Measurements from ENCODE around the gene THEMIS.
A peak's percentile ranks its signal among the peaks of the same experiment; 100 is the strongest.
"Not testable (repeated sequence)": the region's sequence is repeated elsewhere in the genome, so short reads cannot be mapped to it uniquely, and the experiment has no call there.

Gene THEMIS, protein sequence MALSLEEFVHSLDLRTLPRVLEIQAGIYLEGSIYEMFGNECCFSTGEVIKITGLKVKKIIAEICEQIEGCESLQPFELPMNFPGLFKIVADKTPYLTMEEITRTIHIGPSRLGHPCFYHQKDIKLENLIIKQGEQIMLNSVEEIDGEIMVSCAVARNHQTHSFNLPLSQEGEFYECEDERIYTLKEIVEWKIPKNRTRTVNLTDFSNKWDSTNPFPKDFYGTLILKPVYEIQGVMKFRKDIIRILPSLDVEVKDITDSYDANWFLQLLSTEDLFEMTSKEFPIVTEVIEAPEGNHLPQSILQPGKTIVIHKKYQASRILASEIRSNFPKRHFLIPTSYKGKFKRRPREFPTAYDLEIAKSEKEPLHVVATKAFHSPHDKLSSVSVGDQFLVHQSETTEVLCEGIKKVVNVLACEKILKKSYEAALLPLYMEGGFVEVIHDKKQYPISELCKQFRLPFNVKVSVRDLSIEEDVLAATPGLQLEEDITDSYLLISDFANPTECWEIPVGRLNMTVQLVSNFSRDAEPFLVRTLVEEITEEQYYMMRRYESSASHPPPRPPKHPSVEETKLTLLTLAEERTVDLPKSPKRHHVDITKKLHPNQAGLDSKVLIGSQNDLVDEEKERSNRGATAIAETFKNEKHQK

DNA sequence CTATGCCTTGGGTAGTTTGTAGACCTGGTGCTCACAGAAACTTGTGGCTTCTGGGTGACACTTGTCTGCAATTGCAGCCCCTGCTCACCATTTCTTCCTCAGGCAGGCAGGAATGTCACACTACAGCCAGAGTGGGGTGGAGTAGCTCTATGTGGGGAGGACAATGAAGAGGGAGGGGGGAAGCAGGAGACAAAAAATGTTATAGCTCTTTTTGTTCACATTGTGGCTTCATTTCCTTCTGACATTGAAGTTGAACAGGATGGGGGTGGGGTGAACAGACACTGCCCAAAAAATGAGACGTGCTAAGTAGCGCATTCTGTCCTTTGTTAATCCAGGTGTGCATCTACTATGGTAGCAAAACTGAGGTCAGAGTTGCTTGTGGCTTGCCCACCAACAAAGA is at the start of gene THEMIS:
TSS of gene THEMIS (minus strand) at position 124 of the 400 bp plus-strand sequence. CDS start 126 bp downstream, outside the sequence.
- Mint-ChIP-seq H3K4me1 (ENCODE audit: low read depth) (peaks cover 67% of the 10 kb centered on the region), H3K27ac (peak within 1 kb of the TSS; percentile 99), H3K4me3 (peak within 1 kb of the TSS; percentile 93), H3K9me3 (ENCODE audit: low read depth) (peaks cover 5% of the 10 kb centered on the region), H3K27me3 (no peaks in the 10 kb centered on the region), H3K36me3 (peaks cover 7% of the 10 kb centered on the region)

GRCh38 chr6:127949251-127949650 is 48.4 kb upstream of the THEMIS start:
- H3K27ac Mint-ChIP-seq: peak overlapping the region; percentile 1
- no peak overlapping the region for H3K4me3 Mint-ChIP-seq
- H3K4me1 Mint-ChIP-seq (ENCODE audit: low read depth): peaks cover 80% of the 10 kb centered on the region
- peaks cover 12% of the 10 kb centered on the region for H3K36me3 Mint-ChIP-seq
- peaks cover 11% of the 10 kb centered on the region for H3K9me3 Mint-ChIP-seq (ENCODE audit: low read depth)
- H3K27me3 Mint-ChIP-seq: no peaks in the 10 kb centered on the region

DNA sequence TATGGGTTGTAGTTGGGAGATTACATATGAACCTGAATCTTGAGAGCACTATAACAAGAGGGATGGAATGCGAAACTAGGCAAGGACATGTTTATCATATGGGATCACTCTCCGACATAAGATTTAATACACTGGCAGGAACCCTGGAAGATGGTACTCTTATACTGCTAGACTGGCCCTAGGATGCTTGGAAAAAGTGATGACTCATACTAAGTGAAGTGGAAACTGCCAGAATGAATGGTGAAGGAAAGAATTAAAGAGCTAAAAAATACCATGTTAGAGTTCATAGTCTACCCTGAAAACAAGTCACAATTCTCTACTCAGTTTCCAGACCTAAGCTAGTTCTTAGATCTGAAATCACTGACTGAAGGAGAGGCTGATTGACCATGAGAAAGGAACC is 45.5 kb upstream of the THEMIS start:
- Mint-ChIP-seq H3K27ac (peak overlapping the region; percentile 68), H3K4me3 (no peak overlapping the region), H3K27me3 (no peaks in the 10 kb centered on the region), H3K9me3 (ENCODE audit: low read depth) (peaks cover 11% of the 10 kb centered on the region), H3K4me1 (ENCODE audit: low read depth) (peaks cover 76% of the 10 kb centered on the region), H3K36me3 (peaks cover 12% of the 10 kb centered on the region)

GRCh38 chr6:127945434-127946097 is 44.7 kb upstream of the THEMIS start:
- Mint-ChIP-seq H3K27ac (peak overlapping the region; percentile 68), H3K27me3 (no peaks in the 10 kb centered on the region), H3K9me3 (ENCODE audit: low read depth) (peaks cover 11% of the 10 kb centered on the region), H3K36me3 (peaks cover 12% of the 10 kb centered on the region), H3K4me3 (no peak overlapping the region), H3K4me1 (ENCODE audit: low read depth) (peaks cover 68% of the 10 kb centered on the region)

- Mint-ChIP-seq H3K4me3 (no peak overlapping the region), H3K27me3 (no peaks in the 10 kb centered on the region), H3K27ac (no peak overlapping the region), H3K4me1 (ENCODE audit: low read depth) (peaks cover 73% of the 10 kb centered on the region), H3K36me3 (peaks cover 5% of the 10 kb centered on the region), H3K9me3 (ENCODE audit: low read depth) (peaks cover 8% of the 10 kb centered on the region)
Observed at GRCh38 chr6:127941228-127941627, 40.4 kb upstream of the THEMIS start.

- peak overlapping the region; percentile 90 for H3K27ac Mint-ChIP-seq
Observed at GRCh38 chr6:127939442-127940066, 38.7 kb upstream of the THEMIS start.

DNA sequence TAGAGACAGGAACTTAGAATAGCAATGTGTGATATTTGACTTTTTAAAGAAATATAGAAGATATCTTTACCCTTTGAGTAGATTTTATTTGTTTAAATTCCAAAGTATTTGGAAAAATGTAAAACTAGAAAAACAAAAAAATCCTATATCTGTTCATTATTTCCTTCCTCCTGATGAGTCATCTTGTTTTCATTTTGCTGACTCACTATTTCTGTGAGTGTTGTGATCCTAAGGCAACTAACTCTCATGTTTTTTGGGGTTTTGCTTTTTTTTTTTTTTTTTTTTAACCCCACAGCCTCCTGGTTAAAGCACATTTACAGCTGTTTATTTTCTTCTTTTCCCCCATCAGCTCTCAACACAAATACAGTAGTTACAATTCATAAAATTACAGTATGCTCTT is 37.8 kb upstream of the THEMIS start:
- Mint-ChIP-seq H3K4me1 (ENCODE audit: low read depth) (peaks cover 75% of the 10 kb centered on the region), H3K9me3 (ENCODE audit: low read depth) (peaks cover 4% of the 10 kb centered on the region), H3K27ac (peak overlapping the region; percentile 90), H3K4me3 (peak overlapping the region; percentile 17), H3K27me3 (no peaks in the 10 kb centered on the region), H3K36me3 (peaks cover 2% of the 10 kb centered on the region)

More at GRCh38 chr6:127939442-127940066, 38.7 kb upstream of the THEMIS start:
- Mint-ChIP-seq H3K4me1 (ENCODE audit: low read depth) (peaks cover 68% of the 10 kb centered on the region), H3K4me3 (peak overlapping the region; percentile 20), H3K27me3 (no peaks in the 10 kb centered on the region), H3K9me3 (ENCODE audit: low read depth) (peaks cover 4% of the 10 kb centered on the region), H3K36me3 (no peaks in the 10 kb centered on the region)

GRCh38 chr6:127937747-127938146 is 36.9 kb upstream of the THEMIS start:
- Mint-ChIP-seq H3K4me3 (no peak overlapping the region), H3K36me3 (peaks cover 7% of the 10 kb centered on the region), H3K4me1 (ENCODE audit: low read depth) (peaks cover 75% of the 10 kb centered on the region), H3K9me3 (ENCODE audit: low read depth) (peaks cover 11% of the 10 kb centered on the region), H3K27me3 (no peaks in the 10 kb centered on the region), H3K27ac (peak overlapping the region; percentile 90)

- Mint-ChIP-seq H3K27ac (peak overlapping the region; percentile 90), H3K4me3 (no peak overlapping the region), H3K4me1 (ENCODE audit: low read depth) (peaks cover 72% of the 10 kb centered on the region), H3K36me3 (peaks cover 7% of the 10 kb centered on the region), H3K27me3 (no peaks in the 10 kb centered on the region), H3K9me3 (ENCODE audit: low read depth) (peaks cover 14% of the 10 kb centered on the region)
Observed at GRCh38 chr6:127937102-127937501, 36.2 kb upstream of the THEMIS start.

DNA sequence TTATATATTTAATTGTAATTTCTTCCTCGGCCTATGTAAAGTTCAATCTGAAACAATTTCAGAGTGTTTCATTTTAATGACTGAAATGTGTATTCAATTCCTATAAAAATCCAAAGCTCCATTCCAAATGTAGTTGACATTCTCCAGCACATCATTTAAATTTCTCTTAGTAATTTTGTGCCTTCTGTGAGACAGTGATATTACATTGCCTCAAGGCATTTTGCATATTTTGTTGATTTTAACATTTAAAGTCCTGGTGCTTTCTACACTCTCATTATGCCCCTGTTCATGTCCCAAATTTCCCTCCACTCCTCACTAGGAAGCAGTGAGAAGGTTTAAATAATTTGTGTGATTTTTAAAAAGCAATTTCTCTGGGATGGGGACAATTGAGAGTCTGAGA is 34.1 kb upstream of the THEMIS start:
- Mint-ChIP-seq H3K4me1 (ENCODE audit: low read depth) (peaks cover 68% of the 10 kb centered on the region), H3K27ac (peak overlapping the region; percentile 96)

GRCh38 chr6:127933852-127934840 is 33.3 kb upstream of the THEMIS start:
- Mint-ChIP-seq H3K27ac (peak overlapping the region; percentile 96), H3K4me1 (ENCODE audit: low read depth) (peaks cover 60% of the 10 kb centered on the region)

More for the DNA sequence above, 34.1 kb upstream of the THEMIS start:
- Mint-ChIP-seq H3K4me3 (peak overlapping the region; percentile 80), H3K27me3 (no peaks in the 10 kb centered on the region), H3K9me3 (ENCODE audit: low read depth) (peaks cover 14% of the 10 kb centered on the region), H3K36me3 (peaks cover 7% of the 10 kb centered on the region)

DNA sequence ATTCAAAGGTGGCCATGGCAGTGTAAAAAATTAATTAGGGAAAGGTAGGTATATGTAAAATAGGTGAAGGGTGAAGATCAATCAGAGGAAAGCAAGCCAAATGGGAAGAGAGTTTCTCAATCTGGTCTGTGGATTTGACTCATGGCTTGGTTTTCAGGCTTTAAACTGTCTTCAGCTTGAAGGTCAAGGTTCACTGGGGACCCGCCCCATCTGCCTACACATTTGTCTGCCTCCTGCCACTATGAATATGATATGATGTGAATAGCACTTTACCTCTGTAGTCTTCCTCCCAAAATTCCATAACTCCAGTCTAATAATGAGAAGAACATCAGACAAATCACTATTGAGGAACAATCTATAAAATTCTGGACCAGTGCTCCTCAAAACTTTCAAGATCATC is 32.3 kb upstream of the THEMIS start:
- H3K9me3 Mint-ChIP-seq (ENCODE audit: low read depth): peaks cover 15% of the 10 kb centered on the region
- H3K36me3 Mint-ChIP-seq: peaks cover 13% of the 10 kb centered on the region
- H3K4me3 Mint-ChIP-seq: no peak overlapping the region
- H3K4me1 Mint-ChIP-seq (ENCODE audit: low read depth): peaks cover 52% of the 10 kb centered on the region
- H3K27ac Mint-ChIP-seq: peak overlapping the region; percentile 96
- no peaks in the 10 kb centered on the region for H3K27me3 Mint-ChIP-seq

More at GRCh38 chr6:127933852-127934840, 33.3 kb upstream of the THEMIS start:
- no peaks in the 10 kb centered on the region for H3K27me3 Mint-ChIP-seq
- peak overlapping the region; percentile 80 for H3K4me3 Mint-ChIP-seq
- H3K9me3 Mint-ChIP-seq (ENCODE audit: low read depth): peaks cover 14% of the 10 kb centered on the region
- H3K36me3 Mint-ChIP-seq: peaks cover 7% of the 10 kb centered on the region

- peaks cover 13% of the 10 kb centered on the region for H3K36me3 Mint-ChIP-seq
Observed at GRCh38 chr6:127932708-127933107, 31.9 kb upstream of the THEMIS start.

GRCh38 chr6:127926441-127926840 is 25.6 kb upstream of the THEMIS start:
- not testable (repeated sequence) for H3K27ac Mint-ChIP-seq, H3K27me3 Mint-ChIP-seq, H3K4me3 Mint-ChIP-seq
- H3K9me3 Mint-ChIP-seq (ENCODE audit: low read depth): peaks cover 19% of the 10 kb centered on the region
- peaks cover 14% of the 10 kb centered on the region for H3K36me3 Mint-ChIP-seq
- H3K4me1 Mint-ChIP-seq (ENCODE audit: low read depth): peaks cover 43% of the 10 kb centered on the region

More at GRCh38 chr6:127932708-127933107, 31.9 kb upstream of the THEMIS start:
- H3K4me1 Mint-ChIP-seq (ENCODE audit: low read depth): peaks cover 48% of the 10 kb centered on the region
- no peak overlapping the region for H3K4me3 Mint-ChIP-seq
- H3K27me3 Mint-ChIP-seq: no peaks in the 10 kb centered on the region
- H3K9me3 Mint-ChIP-seq (ENCODE audit: low read depth): peaks cover 15% of the 10 kb centered on the region
- H3K27ac Mint-ChIP-seq: peak overlapping the region; percentile 96

Data from activated naive CD8-positive, alpha-beta T cell (primary cell).